PC-9 (cell line): ENCODE results near the gene ADAM19. TPM values are rescaled to one million over a fixed set of nuclear protein-coding genes. Genes with fewer than 3 reads are reported as not detected.

Experiments used
- BruUV-seq: library from RNA; stranded (reverse); fragments of 400-500 nt; replicated peaks from 2 replicates; lab custom pipeline; 2021; lab: Mats Ljungman, UMichigan
- CTCF ChIA-PET: fragments of 300-600 bp; sonication (Branson Sonifier 250); formaldehyde crosslinking; loops from one replicate; lab custom pipeline; 2022; ENCODE audit warnings: antibody characterized with exemption; lab: Charles Lee
- POLR2A ChIA-PET: fragments of 300-600 bp; sonication (Branson Sonifier 250); formaldehyde crosslinking; loops from one replicate; lab custom pipeline; 2022; ENCODE audit warnings: antibody characterized with exemption; ENCODE audit not compliant: unreplicated experiment; lab: Charles Lee
- DNase-seq, 2 experiments: peaks; one replicate each; pipeline versions ENCODE4 v3.0.0 to v3.0.0-alpha.2; 2015 to 2022; ENCODE audit warnings: mixed read lengths in 1 of 2
- H2AFZ ChIP-seq: fragments of 200-600 bp; sonication (generic); 2 replicates; pipeline ENCODE4 v1.8.1; 2017; ENCODE audit warnings: antibody characterized with exemption
- H3F3A ChIP-seq: fragments of 200-600 bp; sonication (generic); 2 replicates; pipeline ENCODE4 v1.8.1; 2017; ENCODE audit warnings: antibody characterized with exemption, mild to moderate bottlenecking, low read depth; ENCODE audit not compliant: insufficient read depth
- H3K27ac ChIP-seq: fragments of 200-600 bp; sonication (generic); 2 replicates; pipeline ENCODE4 v1.6.1; 2016; ENCODE audit warnings: mixed run types
- H3K27me3 ChIP-seq: fragments of 200-600 bp; sonication (generic); 2 replicates; pipeline ENCODE4 v1.6.1; 2016; ENCODE audit warnings: low read depth, mixed run types; ENCODE audit not compliant: insufficient read depth
- H3K36me3 ChIP-seq: fragments of 200-600 bp; sonication (generic); 2 replicates; pipeline ENCODE4 v1.6.1; 2016; ENCODE audit warnings: low read depth, mixed run types
- H3K4me1 ChIP-seq: fragments of 200-600 bp; sonication (generic); replicated peaks from 2 replicates; pipeline ENCODE4 v1.6.1; 2016; ENCODE audit warnings: mixed run types; ENCODE audit not compliant: insufficient read depth
- H3K4me2 ChIP-seq: fragments of 200-600 bp; sonication (generic); 2 replicates; pipeline ENCODE4 v1.6.1; 2017; ENCODE audit warnings: mixed run types
- H3K4me3 ChIP-seq: fragments of 200-600 bp; sonication (generic); 2 replicates; pipeline ENCODE4 v1.6.1; 2016; ENCODE audit warnings: mixed run types
- H3K79me2 ChIP-seq: fragments of 200-600 bp; sonication (generic); 2 replicates; pipeline ENCODE4 v1.6.1; 2017; ENCODE audit warnings: low read depth, mixed run types
- H3K9me2 ChIP-seq: fragments of 200-600 bp; sonication (generic); 2 replicates; pipeline ENCODE4 v1.8.1; 2017; ENCODE audit warnings: mild to moderate bottlenecking; ENCODE audit not compliant: insufficient read depth
- H3K9me3 ChIP-seq: fragments of 200-600 bp; sonication (generic); 2 replicates; pipeline ENCODE4 v1.8.1; 2016; ENCODE audit warnings: low read depth; ENCODE audit not compliant: insufficient read depth
- H4K20me1 ChIP-seq: fragments of 200-600 bp; sonication (generic); 2 replicates; pipeline ENCODE4 v1.8.1; 2017; ENCODE audit not compliant: insufficient read depth
- CTCF ChIP-seq: fragments of 200-600 bp; sonication (generic); conservative IDR thresholded peaks from 2 replicates; pipeline ENCODE4 v1.6.1; 2017; ENCODE audit warnings: mixed run types, antibody characterized with exemption, mild to moderate bottlenecking, moderate library complexity
- EZH2 ChIP-seq: fragments of 200-600 bp; sonication (generic); IDR thresholded peaks from 2 replicates; pipeline ENCODE4 v1.8.0; 2017; ENCODE audit warnings: antibody characterized with exemption, low read depth
- intact Hi-C: fragments of 100-400 bp; cut with micrococcal nuclease; formaldehyde crosslinking; loops from one replicate; pipeline ENCODE4 v1.10.0; 2022; ENCODE audit not compliant: unreplicated experiment
- total RNA-seq: library from RNA; stranded (reverse); gene quantifications from 2 replicates; pipeline ENCODE4 v1.2.3, GENCODE V29; 2021

ADAM19 gene
- total RNA-seq, 1 experiment from 2014 or later, result 7.6 TPM

GRCh38 chr5:157506981-157507780, 68.4 kb downstream of the ADAM19 start:
- no peak for TF ChIP-seq CTCF
- no peak for TF ChIP-seq EZH2
- Histone ChIP-seq H3K9me3 (no peaks in the 10 kb centered on the region), H4K20me1 (no peaks in the 10 kb centered on the region), H3K36me3 (no peaks in the 10 kb centered on the region), H3K4me1 (peaks cover 23% of the 10 kb centered on the region), H3K27ac (0 out of 2 replicates have a peak overlapping the region, but pooled peaks have one; percentile 10), H3K27me3 (no peaks in the 10 kb centered on the region), H3K79me2 (no peaks in the 10 kb centered on the region), H3K4me3 (no peak overlapping the region), H3K9me2 (no peaks in the 10 kb centered on the region), H2AFZ (no peak overlapping the region), H3K4me2 (no peak overlapping the region), H3F3A (peaks cover 14% of the 10 kb centered on the region)
- intact Hi-C loops, result no loop called here
- ChIA-PET POLR2A (interaction anchor here (0.7 kb wide), 1 partner anchor 77 kb away, joined by 3 read pairs; no protein-coding TSS in a partner anchor), CTCF (interaction anchor here (0.5 to 1.0 kb wide), 4 partner anchors 28 to 357 kb away, joined by 3 to 4 read pairs (median 3); no protein-coding TSS in a partner anchor)
- no TSS peak for BruUV-seq
- peak in 1 of 2 experiments; percentile 50 for DNase-seq

- Histone ChIP-seq H3K4me1 (peaks cover 12% of the 10 kb centered on the region), H3F3A (peaks cover 3% of the 10 kb centered on the region), H3K4me2 (no peak overlapping the region), H3K9me3 (no peaks in the 10 kb centered on the region), H3K79me2 (no peaks in the 10 kb centered on the region), H2AFZ (no peak overlapping the region), H3K4me3 (no peak overlapping the region), H3K27me3 (no peaks in the 10 kb centered on the region), H4K20me1 (no peaks in the 10 kb centered on the region), H3K36me3 (no peaks in the 10 kb centered on the region), H3K27ac (no peak overlapping the region), H3K9me2 (no peaks in the 10 kb centered on the region)
- TF ChIP-seq CTCF (no peak), EZH2 (no peak)
- ChIA-PET CTCF (interaction anchor here (0.6 to 1.0 kb wide), 2 partner anchors 27 to 72 kb away, joined by 3 to 4 read pairs; no protein-coding TSS in a partner anchor), POLR2A (no interaction called here)
- intact Hi-C loops, result no loop called here
- BruUV-seq, result no TSS peak
- DNase-seq, result no peak
These were observed 69.4 kb downstream of the ADAM19 start for GRCh38 chr5:157506066-157506590.

GRCh38 chr5:157505496-157505895, 70.1 kb downstream of the ADAM19 start:
- Histone ChIP-seq H3K27me3 (no peaks in the 10 kb centered on the region), H2AFZ (no peak overlapping the region), H3K4me2 (no peak overlapping the region), H3F3A (no peaks in the 10 kb centered on the region), H3K4me3 (no peak overlapping the region), H3K9me3 (no peaks in the 10 kb centered on the region), H3K36me3 (no peaks in the 10 kb centered on the region), H3K27ac (no peak overlapping the region), H4K20me1 (no peaks in the 10 kb centered on the region), H3K79me2 (no peaks in the 10 kb centered on the region), H3K9me2 (no peaks in the 10 kb centered on the region), H3K4me1 (peaks cover 6% of the 10 kb centered on the region; the same call in 1 of the 2 replicates)
- ChIA-PET POLR2A (interaction anchor here (0.7 kb wide), 1 partner anchor 115 kb away, joined by 10 read pairs; no protein-coding TSS in a partner anchor), CTCF (no interaction called here)
- intact Hi-C loops, result no loop called here
- no TSS peak for BruUV-seq
- TF ChIP-seq CTCF (no peak), EZH2 (no peak)
- DNase-seq, result no peak
